ENCODE results near the gene CHN1. TPM values are rescaled to one million over a fixed set of nuclear protein-coding genes. Genes with fewer than 3 reads are reported as not detected.

The CHN1 gene
- total and polyA plus RNA-seq, 12 donors, result 6.1 to 26.5 (median 15.7) TPM

DNA sequence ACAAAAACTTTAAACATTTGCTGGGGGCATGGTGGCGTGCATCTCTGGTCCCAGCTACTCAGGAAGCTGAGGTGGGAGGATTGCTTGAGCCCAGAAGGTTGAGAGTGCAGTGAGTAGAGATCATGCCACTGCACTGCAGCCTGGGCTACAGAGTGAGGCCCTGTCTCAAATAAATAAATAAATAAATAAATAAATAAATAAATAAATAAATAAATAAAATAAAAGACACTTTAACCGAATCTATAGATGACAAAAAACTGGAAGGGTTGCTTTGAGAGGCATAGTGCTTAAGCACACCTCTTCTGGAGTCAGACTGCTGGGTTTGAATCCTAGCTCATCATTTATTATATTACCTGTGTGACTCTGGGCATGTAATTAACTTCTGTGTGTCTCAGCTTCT lies 21.2 kb upstream of the CHN1 start:
- no peak overlapping the region for H3K27ac ChIP-seq
- no peaks in the 10 kb centered on the region for H3K9me3 ChIP-seq
- no peak overlapping the region for H3K4me3 ChIP-seq
- H3K36me3 ChIP-seq, result no peaks in the 10 kb centered on the region
- H3K4me1 ChIP-seq, result no peaks in the 10 kb centered on the region
- WGBS, 2 donors, result 92 to 96% methylated on average over 2 of the region's 2 CpGs
- H3K27me3 ChIP-seq, result no peaks in the 10 kb centered on the region
- no peak for ATAC-seq
- no peak for DNase-seq
- TF ChIP-seq CTCF (IDR thresholded peaks at IDR 0.05), result no peak
- intact Hi-C loops (cut with DNase I), result no loop called here

GRCh38 chr2:175025946-175026345 lies 20.8 kb upstream of the CHN1 start:
- DNase-seq (no peak), ATAC-seq (no peak)
- intact Hi-C loops (cut with DNase I), result no loop called here
- no peak overlapping the region for H3K4me3 ChIP-seq
- H3K27me3 ChIP-seq, result no peaks in the 10 kb centered on the region
- no peak for TF ChIP-seq CTCF (IDR thresholded peaks at IDR 0.05)
- H3K4me1 ChIP-seq, result no peaks in the 10 kb centered on the region
- WGBS, 2 donors, result 93 to 96% methylated on average over 1 of the region's 1 CpG
- H3K36me3 ChIP-seq, result no peaks in the 10 kb centered on the region
- H3K9me3 ChIP-seq, result no peaks in the 10 kb centered on the region
- H3K27ac ChIP-seq, result no peak overlapping the region

GRCh38 chr2:175025233-175025632 lies 20.1 kb upstream of the CHN1 start:
- DNase-seq (no peak), ATAC-seq (no peak)
- Histone ChIP-seq H3K4me3 (no peak overlapping the region), H3K9me3 (no peaks in the 10 kb centered on the region), H3K4me1 (no peaks in the 10 kb centered on the region), H3K27ac (no peak overlapping the region), H3K36me3 (no peaks in the 10 kb centered on the region), H3K27me3 (no peaks in the 10 kb centered on the region)
- intact Hi-C loops (cut with DNase I), result no loop called here
- 96 to 98% methylated on average over 3 of the region's 3 CpGs for whole genome bisulfite sequencing, 2 donors
- no peak for TF ChIP-seq CTCF (IDR thresholded peaks at IDR 0.05)

DNA sequence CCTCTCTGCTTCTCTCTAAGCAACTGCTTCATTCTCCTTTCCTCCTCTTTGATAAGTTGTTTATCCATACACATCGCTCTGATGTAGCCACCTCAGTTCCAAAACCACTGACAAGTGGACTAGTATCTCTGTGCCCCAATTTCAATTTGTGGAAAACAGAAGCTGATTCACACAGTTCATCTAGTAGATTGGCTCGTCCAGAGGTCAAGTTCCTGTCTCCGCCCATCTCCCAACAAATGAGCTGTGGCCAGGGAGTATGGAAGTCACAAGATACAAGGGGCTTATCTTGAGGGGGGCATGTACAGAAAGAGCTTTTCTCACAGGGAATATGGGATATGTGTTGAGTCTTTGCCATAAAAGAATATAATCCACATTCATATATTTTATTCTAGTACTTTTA lies 17.7 kb upstream of the CHN1 start:
- Histone ChIP-seq H3K4me3 (no peak overlapping the region), H3K27ac (no peak overlapping the region), H3K36me3 (no peaks in the 10 kb centered on the region), H3K27me3 (no peaks in the 10 kb centered on the region), H3K9me3 (no peaks in the 10 kb centered on the region), H3K4me1 (peaks cover 0 to under 1% (median 0%) of the 10 kb centered on the region in 9 donors)
- intact Hi-C loops (cut with DNase I), result no loop called here
- no peak for TF ChIP-seq CTCF (IDR thresholded peaks at IDR 0.05)
- 73 to 79% methylated on average over 3 of the region's 3 CpGs for WGBS, 2 donors
- ATAC-seq, result no peak
- DNase-seq, result no peak
